Midbrain (tissue), 1 donor: ENCODE data around the gene TIMM44.
"Not testable (repeated sequence)": the region's sequence is repeated elsewhere in the genome, so short reads cannot be mapped to it uniquely, and the experiment has no call there.

Source experiments
- DNase-seq: peaks from one replicate; lab custom pipeline; 2025; lab: John Stamatoyannopoulos, UW

TIMM44 gene

DNA sequence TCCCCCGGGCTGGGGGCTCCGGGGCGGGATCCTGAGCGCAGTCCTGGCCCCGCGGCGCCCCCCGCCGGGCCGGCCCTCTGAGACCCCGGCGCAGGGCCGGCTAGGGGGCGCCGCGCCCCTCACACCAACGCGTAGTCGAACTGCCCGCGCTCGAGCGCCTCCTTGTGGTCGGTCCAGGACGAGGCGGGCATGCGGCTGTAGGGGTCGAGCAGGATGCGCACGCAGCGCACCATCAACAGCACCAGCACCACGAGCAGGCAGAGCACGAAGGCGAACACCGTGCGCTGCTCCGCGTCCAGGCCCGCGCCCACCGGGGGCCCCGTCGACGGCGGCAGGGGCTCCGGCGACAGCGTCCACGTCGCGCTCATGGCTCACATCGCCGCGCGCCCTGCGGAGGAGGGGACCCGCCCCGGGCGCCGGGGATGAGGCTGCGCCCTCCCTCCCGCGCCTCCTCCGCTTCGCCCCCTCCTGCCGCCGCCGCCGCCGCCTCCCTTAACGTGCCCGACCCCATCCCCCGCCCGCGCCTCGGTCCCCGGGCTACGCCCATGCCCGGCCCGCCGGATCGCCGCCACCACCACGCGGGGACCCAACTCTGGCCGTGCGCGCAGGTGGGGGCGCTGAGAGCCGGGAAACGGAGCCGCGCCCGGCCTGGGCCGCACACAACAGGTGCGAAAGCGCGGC, 18.2 kb downstream of the TIMM44 start:
- DNase-seq, result peak; percentile 17

GRCh38 chr19:7924651-7925170, 18.8 kb downstream of the TIMM44 start:
- DNase-seq, result no peak

- DNase-seq, result no peak
Observed at GRCh38 chr19:7924241-7924640, 19.2 kb downstream of the TIMM44 start.

DNA sequence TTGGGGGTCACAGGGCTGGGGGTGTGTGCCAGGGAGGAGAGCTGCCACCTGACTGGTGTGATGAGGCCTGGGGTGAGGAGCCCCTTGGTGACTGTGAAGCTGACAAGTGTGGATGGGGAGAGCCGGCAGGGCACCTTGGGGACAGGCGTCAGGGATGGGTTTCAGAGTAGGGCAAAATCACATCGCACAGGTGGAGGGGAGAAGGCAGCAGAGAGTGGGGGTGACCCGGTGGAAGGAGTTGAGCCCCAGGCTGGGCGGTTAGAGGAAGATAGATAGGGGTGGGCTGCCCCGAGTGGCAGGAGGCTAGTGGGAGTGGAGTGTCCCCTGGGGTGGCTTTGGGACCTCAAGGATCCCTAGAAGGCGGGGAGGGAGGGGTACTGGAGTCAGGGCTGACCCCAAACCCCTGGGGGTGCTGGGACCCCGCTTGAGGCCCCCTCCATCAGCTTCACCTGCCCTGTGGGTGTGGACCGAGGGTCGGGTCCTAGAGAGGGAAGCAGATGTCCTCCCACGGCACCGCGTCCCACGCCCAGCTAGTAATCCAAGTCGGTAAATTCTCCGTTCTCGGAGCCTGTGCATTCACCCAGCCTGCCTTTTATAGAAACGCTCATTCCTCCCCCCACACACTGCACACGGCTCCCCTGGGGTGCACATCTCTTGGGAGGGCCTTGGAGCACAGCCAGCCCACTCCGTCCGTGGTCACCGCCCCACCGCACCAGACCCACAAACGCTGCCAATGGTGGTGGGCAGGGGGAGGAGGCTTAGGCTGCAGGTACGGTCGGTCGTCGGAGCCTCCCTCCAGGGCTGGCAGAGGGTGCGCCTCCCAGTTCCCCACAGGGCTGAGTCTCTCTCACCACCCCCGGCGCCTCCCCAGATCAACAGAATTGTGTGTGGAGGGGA, 19.9 kb downstream of the TIMM44 start:
- DNase-seq, result no peak

GRCh38 chr19:7922836-7923195, 20.6 kb downstream of the TIMM44 start:
- DNase-seq, result no peak

- DNase-seq, result no peak
Observed at GRCh38 chr19:7921967-7922835, 21.3 kb downstream of the TIMM44 start.

- no peak for DNase-seq
Observed at GRCh38 chr19:7921302-7921966, 22.0 kb downstream of the TIMM44 start.

GRCh38 chr19:7920519-7921301, 22.8 kb downstream of the TIMM44 start:
- DNase-seq, result peak; percentile 95

- peak; percentile 90 for DNase-seq
Observed at GRCh38 chr19:7919610-7920518, 23.6 kb downstream of the TIMM44 start, which contains the start of gene SNAPC2. Gene SNAPC2 (plus strand): TSS chr19:7920338. CDS start chr19:7920367, 29 bp downstream.

DNA sequence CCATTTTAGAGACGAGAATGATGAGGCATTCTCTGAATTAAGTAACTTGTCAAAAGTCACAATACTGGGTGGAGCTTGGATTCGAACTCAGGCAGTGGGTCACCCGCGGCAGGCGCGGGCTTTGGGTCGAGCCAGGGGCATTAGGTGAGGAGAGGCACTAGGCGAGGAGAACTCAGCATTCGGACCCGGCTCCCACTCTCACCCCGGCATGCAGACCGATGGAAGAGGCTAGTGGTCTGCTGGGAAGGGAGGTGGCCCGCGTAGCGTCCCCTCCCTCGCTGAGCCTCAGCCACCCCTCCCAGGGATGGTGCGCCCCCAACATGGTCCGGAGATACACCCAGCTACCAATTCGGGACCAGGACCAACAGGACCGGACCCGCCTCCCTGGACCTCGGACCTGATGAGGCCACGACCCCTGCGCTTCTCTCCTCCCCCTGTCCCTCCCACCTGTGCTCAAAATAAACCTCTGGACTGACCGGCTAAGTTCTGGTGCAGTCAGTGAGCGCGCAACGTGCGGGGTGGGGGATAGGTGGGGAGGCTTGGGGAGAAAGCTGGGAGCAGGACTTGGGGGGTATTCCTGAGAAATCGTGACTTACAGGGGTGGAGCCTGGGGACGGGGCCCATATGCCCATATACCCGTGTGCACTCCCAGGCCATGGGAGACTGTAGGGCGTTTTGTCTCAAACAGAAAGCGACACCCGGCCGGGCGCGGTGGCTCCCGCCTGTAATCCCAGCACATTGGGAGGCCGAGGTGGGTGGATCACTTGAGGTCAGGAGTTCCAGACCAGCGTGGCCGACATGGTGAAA, 24.6 kb downstream of the TIMM44 start:
- no peak for DNase-seq

DNA sequence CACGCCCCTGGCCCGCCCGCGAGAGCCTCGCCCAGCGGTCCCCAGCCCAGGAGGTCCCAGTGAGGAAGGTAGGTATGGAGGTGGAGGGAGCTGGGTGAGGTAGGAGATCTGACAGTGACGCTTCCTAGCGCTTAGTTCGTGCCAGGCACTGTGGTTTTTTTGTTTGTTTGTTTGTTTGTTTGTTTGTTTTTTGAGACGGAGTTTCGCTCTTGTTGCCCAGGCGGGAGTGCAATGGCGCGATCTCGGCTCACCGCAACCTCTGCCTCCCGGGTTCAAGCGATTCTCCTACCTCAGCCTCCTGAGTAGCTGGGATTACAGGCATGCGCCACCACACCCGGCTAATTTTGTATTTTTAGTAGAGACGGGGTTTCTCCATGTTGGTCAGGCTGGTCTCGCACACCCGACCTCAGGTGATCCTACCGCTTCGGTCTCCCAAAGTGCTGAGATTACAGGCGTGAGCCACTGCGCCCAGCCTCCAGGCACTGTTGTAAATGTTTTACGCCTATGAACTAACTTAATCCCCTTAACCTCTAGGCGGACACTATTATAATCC, 25.3 kb downstream of the TIMM44 start:
- not testable (repeated sequence) for DNase-seq

- peak; percentile 11 for DNase-seq
Observed at GRCh38 chr19:7917267-7918061, 26.0 kb downstream of the TIMM44 start.

DNA sequence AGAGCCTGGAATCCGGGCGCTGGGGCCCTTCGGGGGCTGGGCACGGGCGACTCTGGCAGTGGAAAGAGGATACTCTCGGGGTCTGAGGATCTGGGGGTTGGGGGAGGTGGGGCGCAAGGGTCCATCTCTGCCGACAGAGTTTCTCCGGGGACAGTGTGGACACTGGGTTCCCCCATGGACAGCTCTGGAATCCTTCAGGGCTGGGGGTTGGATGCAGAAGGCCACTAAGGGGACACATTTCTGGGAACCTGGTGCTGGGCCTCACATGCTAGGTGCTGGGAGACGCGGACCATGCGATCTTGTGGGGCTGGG, 26.6 kb downstream of the TIMM44 start:
- DNase-seq, result no peak

- no peak for DNase-seq
Observed at GRCh38 chr19:7916103-7916954, 27.1 kb downstream of the TIMM44 start.

- DNase-seq, result no peak
Observed at GRCh38 chr19:7915250-7916102, 28.0 kb downstream of the TIMM44 start.

GRCh38 chr19:7914598-7915045, 28.8 kb downstream of the TIMM44 start, which contains the start of gene TGFBR3L:
Gene TGFBR3L (plus strand): TSS chr19:7914830.
- no peak for DNase-seq
